ENCODE results near the gene CBLN4. TPM values are rescaled to one million over a fixed set of nuclear protein-coding genes. Genes with fewer than 3 reads are reported as not detected.

CBLN4 gene
- total RNA-seq, result not detected in 2 replicates

DNA sequence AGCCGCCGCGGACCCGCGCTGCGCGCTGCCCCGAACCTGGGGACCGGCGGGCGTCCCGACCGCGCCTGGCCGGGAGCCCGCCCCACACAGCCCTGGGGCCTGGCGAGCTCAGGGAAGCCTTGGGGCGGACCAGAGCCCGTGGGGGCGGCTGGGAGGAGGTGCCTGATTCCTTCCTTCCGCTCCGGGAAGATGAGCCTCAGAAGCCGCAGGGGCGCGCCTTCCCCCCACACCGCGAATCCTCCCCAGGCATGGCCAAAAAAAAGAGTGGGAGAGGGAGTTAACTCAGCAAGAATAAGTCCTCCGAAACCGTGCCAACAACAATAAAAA, at the start of gene CBLN4:
TSS of gene CBLN4 (minus strand) at position 131 of the 327 bp plus-strand sequence. CDS start 1,348 bp downstream, outside the sequence.

Other genes with a start within 250 kb of the CBLN4 start
- not detected in 2 replicates for gene MC3R, start 243.2 kb upstream of the CBLN4 start, total RNA-seq